Smooth muscle cell (in vitro differentiated cells): Measurements from ENCODE around the gene CLCN6. TPM values are rescaled to one million over a fixed set of nuclear protein-coding genes. Genes with fewer than 3 reads are reported as not detected.

Source experiments
- DNase-seq: peaks from one replicate; lab custom pipeline; 2025; ENCODE audit not compliant: unreplicated experiment; lab: John Stamatoyannopoulos, UW
- H2AFZ ChIP-seq: fragments of 200-600 bp; sonication (generic); 2 replicates; pipeline ENCODE4 v1.6.0; 2016; ENCODE audit warnings: antibody characterized with exemption, low read depth, mild to moderate bottlenecking
- H3F3A ChIP-seq: fragments of 200-600 bp; sonication (generic); 2 replicates; pipeline ENCODE4 v1.6.0; 2017; ENCODE audit warnings: antibody characterized with exemption, low read depth
- H3K27ac ChIP-seq: fragments of 200-600 bp; sonication (generic); 2 replicates; pipeline ENCODE4 v1.5.1; 2016; ENCODE audit warnings: low read depth, mild to moderate bottlenecking
- H3K27me3 ChIP-seq: fragments of 200-600 bp; sonication (generic); 2 replicates; pipeline ENCODE4 v1.6.1; 2016; ENCODE audit warnings: low read depth, mild to moderate bottlenecking
- H3K36me3 ChIP-seq: fragments of 200-600 bp; sonication (generic); 2 replicates; pipeline ENCODE4 v1.5.1; 2016; ENCODE audit warnings: low read depth
- H3K4me1 ChIP-seq: fragments of 200-600 bp; sonication (generic); 2 replicates; pipeline ENCODE4 v1.5.1; 2016; ENCODE audit warnings: low read depth
- H3K4me2 ChIP-seq: fragments of 200-600 bp; sonication (generic); 2 replicates; pipeline ENCODE4 v1.6.0; 2016; ENCODE audit warnings: mild to moderate bottlenecking
- H3K4me3 ChIP-seq: fragments of 200-600 bp; sonication (generic); 2 replicates; pipeline ENCODE4 v1.5.1; 2016; ENCODE audit warnings: mild to moderate bottlenecking
- H3K79me2 ChIP-seq: fragments of 200-600 bp; sonication (generic); 2 replicates; pipeline ENCODE4 v1.6.0; 2016; ENCODE audit warnings: low read depth, mild to moderate bottlenecking
- H3K9ac ChIP-seq: fragments of 200-600 bp; sonication (generic); 2 replicates; pipeline ENCODE4 v1.6.0; 2016; ENCODE audit warnings: low read depth
- H3K9me3 ChIP-seq: fragments of 200-600 bp; sonication (generic); replicated peaks from 2 replicates; pipeline ENCODE4 v1.5.1; 2016; ENCODE audit warnings: low read depth
- H4K20me1 ChIP-seq: fragments of 200-600 bp; sonication (generic); 2 replicates; pipeline ENCODE4 v1.6.0; 2016; ENCODE audit warnings: low read depth
- WGBS: methylation state at CpG from one replicate; pipeline ENCODE4 v1.1.7; 2016; ENCODE audit warnings: low lambda C conversion rate; 5-methylcytosine and 5-hydroxymethylcytosine counted together
- polyA plus RNA-seq: library from polyadenylated mRNA; unstranded; fragments of >200 nt; fragmentation: Nextera tagmentation; extraction: Ambion mirVana; gene quantifications from 2 replicates; pipeline ENCODE4 v1.2.1, GENCODE V29; 2016
- total RNA-seq: library from RNA; depleted of rRNA; stranded (reverse); fragments of >200 nt; gene quantifications from 2 replicates; pipeline ENCODE4 v1.2.3, GENCODE V29; 2014
- TF ChIP-seq, protein P1 (sequence below): fragments of 200-600 bp; sonication (generic); IDR thresholded peaks from 2 replicates; pipeline ENCODE4 v1.5.1; 2017; ENCODE audit warnings: borderline replicate concordance, mild to moderate bottlenecking, antibody characterized with exemption; ENCODE audit not compliant: insufficient read depth, poor library complexity, severe bottlenecking

Gene CLCN6
- total and polyA plus RNA-seq, 2 experiments from 2014 or later = 9.9 to 13.6 TPM

DNA sequence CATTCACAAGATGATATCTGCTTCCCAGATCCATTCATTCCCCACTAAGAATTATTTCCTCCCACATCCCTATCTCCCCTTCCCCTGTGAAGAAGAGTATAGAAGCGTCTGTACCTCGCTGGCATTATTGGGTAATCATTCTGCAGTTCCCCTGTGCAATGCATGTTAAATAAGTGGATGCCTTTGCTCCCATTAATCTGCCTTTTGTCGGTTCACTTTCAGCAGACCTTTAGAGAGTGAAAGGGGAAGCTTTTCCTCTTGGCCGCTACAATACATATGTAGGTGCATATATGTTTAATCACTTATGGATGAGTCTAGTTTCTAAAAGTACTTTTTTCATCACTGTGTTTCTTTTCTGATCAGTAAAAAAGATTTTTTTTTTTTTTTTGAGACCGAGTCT lies 7.0 kb downstream of the CLCN6 start:
- H3K9me3 ChIP-seq = no peaks in the 10 kb centered on the region
- H3F3A ChIP-seq = no peaks in the 10 kb centered on the region
- peaks cover 82% of the 10 kb centered on the region for H4K20me1 ChIP-seq
- peaks cover 17% of the 10 kb centered on the region for H3K36me3 ChIP-seq
- H2AFZ ChIP-seq = no peak overlapping the region
- no peak for DNase-seq
- H3K9ac ChIP-seq = no peak overlapping the region
- peaks cover 54% of the 10 kb centered on the region for H3K79me2 ChIP-seq
- no peaks in the 10 kb centered on the region for H3K27me3 ChIP-seq
- H3K4me1 ChIP-seq = peaks cover 4% of the 10 kb centered on the region
- H3K27ac ChIP-seq = no peak overlapping the region
- no peak overlapping the region for H3K4me2 ChIP-seq
- TF ChIP-seq, protein P1, sequence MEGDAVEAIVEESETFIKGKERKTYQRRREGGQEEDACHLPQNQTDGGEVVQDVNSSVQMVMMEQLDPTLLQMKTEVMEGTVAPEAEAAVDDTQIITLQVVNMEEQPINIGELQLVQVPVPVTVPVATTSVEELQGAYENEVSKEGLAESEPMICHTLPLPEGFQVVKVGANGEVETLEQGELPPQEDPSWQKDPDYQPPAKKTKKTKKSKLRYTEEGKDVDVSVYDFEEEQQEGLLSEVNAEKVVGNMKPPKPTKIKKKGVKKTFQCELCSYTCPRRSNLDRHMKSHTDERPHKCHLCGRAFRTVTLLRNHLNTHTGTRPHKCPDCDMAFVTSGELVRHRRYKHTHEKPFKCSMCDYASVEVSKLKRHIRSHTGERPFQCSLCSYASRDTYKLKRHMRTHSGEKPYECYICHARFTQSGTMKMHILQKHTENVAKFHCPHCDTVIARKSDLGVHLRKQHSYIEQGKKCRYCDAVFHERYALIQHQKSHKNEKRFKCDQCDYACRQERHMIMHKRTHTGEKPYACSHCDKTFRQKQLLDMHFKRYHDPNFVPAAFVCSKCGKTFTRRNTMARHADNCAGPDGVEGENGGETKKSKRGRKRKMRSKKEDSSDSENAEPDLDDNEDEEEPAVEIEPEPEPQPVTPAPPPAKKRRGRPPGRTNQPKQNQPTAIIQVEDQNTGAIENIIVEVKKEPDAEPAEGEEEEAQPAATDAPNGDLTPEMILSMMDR = no peak
- over 99% methylated on average over 5 of the region's 5 CpGs for WGBS
- no peak overlapping the region for H3K4me3 ChIP-seq

DNA sequence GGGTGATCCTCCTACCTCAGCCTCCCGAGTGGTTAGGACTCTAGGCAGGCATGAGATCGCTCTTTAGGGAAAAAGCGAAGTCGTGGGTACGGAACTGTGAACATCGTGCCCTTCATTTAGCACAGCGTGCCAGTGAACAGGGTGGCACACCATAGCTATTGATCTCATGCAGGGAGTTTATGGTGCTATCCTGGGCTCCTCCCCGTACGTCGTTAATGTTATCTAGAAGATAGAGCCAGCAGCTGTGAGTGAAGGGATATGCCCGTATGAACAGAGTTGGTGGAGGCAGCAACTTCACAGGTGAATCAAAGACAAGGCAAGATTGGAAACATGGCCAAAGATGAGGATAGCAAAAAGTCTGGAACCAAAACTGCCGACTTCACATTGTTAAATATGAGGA lies 11.2 kb downstream of the CLCN6 start:
- no peaks in the 10 kb centered on the region for H3K4me1 ChIP-seq
- H3K36me3 ChIP-seq = peaks cover 21% of the 10 kb centered on the region
- DNase-seq = no peak
- peaks cover 20% of the 10 kb centered on the region for H3K79me2 ChIP-seq
- no peak overlapping the region for H3K27ac ChIP-seq
- no peaks in the 10 kb centered on the region for H3K9me3 ChIP-seq
- H3K4me3 ChIP-seq = no peak overlapping the region
- H2AFZ ChIP-seq = no peak overlapping the region
- H3K9ac ChIP-seq = no peak overlapping the region
- no peaks in the 10 kb centered on the region for H3F3A ChIP-seq
- no peaks in the 10 kb centered on the region for H3K27me3 ChIP-seq
- peaks cover 50% of the 10 kb centered on the region for H4K20me1 ChIP-seq
- TF ChIP-seq, protein P1 = no peak
- H3K4me2 ChIP-seq = no peak overlapping the region
- WGBS = 97% methylated on average over 12 of the region's 12 CpGs

DNA sequence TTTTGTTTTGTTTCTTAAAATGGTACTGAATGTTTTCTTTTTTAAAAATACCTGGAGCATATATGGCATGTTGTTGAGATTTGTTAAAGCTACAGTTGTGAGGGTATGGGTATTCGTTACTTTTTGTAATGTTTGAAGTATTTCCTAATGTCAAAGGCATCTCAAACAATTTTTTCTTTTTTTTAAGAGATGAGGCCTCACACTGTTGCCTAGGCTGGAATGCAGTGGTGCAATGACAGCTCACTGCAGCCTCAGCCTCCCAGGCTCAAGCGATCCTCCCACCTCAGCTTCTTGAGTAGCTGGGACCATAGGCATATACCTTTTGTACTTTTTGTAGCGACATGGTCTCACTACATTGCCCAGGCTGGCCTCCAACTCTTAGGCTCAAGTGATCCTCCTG lies 16.1 kb downstream of the CLCN6 start:
- 66% methylated on average over 3 of the region's 3 CpGs for WGBS
- Histone ChIP-seq H3K4me1 (no peaks in the 10 kb centered on the region), H3K9ac (peak overlapping the region; percentile 37), H3K27ac (peak overlapping the region; percentile 81), H3K4me3 (no peak overlapping the region), H3K36me3 (peaks cover 11% of the 10 kb centered on the region), H2AFZ (no peak overlapping the region), H3K9me3 (no peaks in the 10 kb centered on the region), H3K27me3 (no peaks in the 10 kb centered on the region), H3K79me2 (no peaks in the 10 kb centered on the region), H4K20me1 (peaks cover 8% of the 10 kb centered on the region), H3K4me2 (no peak overlapping the region), H3F3A (no peaks in the 10 kb centered on the region)
- TF ChIP-seq, protein P1 = no peak
- no peak for DNase-seq

DNA sequence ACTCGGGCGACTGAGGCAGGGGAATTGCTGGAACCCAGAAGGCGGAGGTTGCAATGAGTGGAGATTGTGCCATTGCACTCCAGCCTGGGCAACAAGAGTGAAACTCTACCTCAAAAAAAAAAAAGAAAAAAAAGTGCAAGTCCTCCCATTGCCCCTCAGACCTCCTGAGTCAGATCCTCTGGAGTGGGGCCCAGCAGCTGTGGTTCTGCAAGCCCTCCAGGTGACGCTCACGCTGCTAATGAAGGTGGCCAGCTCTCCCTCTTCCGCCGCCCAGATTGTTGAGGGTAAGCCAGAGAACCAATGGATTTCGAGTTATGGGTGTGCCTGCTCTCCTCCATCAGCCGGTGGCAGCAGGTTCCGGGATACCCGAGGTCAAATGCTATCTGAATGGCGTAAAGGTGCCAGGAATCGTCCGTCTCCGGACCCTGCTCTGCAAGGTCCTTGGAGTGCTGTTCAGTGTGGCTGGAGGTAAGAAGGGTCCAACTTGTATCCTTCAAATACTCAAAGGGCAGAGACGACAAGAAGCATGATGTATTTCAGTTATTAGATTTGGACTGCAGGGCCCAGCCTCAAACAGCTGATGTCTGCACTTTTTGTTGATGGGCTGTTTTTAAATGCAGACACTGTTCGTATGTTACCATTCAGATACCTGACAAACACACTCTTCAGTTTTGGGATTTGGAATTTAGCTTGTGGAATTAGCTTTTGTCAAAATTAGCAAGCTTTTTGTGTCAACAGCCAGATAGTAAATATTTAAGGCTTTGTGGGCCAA lies 17.6 kb downstream of the CLCN6 start:
- H3K9ac ChIP-seq = no peak overlapping the region
- H2AFZ ChIP-seq = no peak overlapping the region
- no peaks in the 10 kb centered on the region for H3K79me2 ChIP-seq
- no peaks in the 10 kb centered on the region for H3F3A ChIP-seq
- TF ChIP-seq, protein P1 = no peak
- H3K27ac ChIP-seq = no peak overlapping the region
- no peaks in the 10 kb centered on the region for H3K4me1 ChIP-seq
- 96% methylated on average over 17 of the region's 17 CpGs for WGBS
- DNase-seq = no peak
- no peaks in the 10 kb centered on the region for H3K27me3 ChIP-seq
- no peak overlapping the region for H3K4me3 ChIP-seq
- no peak overlapping the region for H3K4me2 ChIP-seq
- peaks cover 4% of the 10 kb centered on the region for H3K36me3 ChIP-seq
- no peaks in the 10 kb centered on the region for H3K9me3 ChIP-seq
- H4K20me1 ChIP-seq = peaks cover under 1% of the 10 kb centered on the region
